GM21360 (cell line): ENCODE data around the gene USP14.
"Not testable (repeated sequence)": the region's sequence is repeated elsewhere in the genome, so short reads cannot be mapped to it uniquely, and the experiment has no call there.

Experiments used
- ATAC-seq: cut with Tn5 transposase; IDR thresholded peaks from one replicate; pipeline ENCODE4 v1.9.1; 2021; ENCODE audit warnings: mild to moderate bottlenecking, moderate library complexity; ENCODE audit not compliant: unreplicated experiment

USP14 gene

GRCh38 chr18:158128-159036 lies at the start of gene USP14:
TSS of gene USP14 (plus strand) at chr18:158557. CDS start at chr18:158699, 142 bp downstream.
- ATAC-seq = peak; percentile 87

GRCh38 chr18:108665-109063 lies 49.7 kb upstream of the USP14 start:
- ATAC-seq = peak; percentile 7

GRCh38 chr18:109130-109921 lies 49.0 kb upstream of the USP14 start:
- not testable (repeated sequence) for ATAC-seq

- not testable (repeated sequence) for ATAC-seq
These were observed 48.5 kb upstream of the USP14 start for GRCh38 chr18:109922-110261.

GRCh38 chr18:110351-111201 lies 47.8 kb upstream of the USP14 start:
- not testable (repeated sequence) for ATAC-seq

GRCh38 chr18:111306-112014 lies 46.9 kb upstream of the USP14 start:
- no peak for ATAC-seq

- not testable (repeated sequence) for ATAC-seq
These were observed 46.2 kb upstream of the USP14 start for GRCh38 chr18:112015-112733.

- ATAC-seq = not testable (repeated sequence)
These were observed 37.7 kb upstream of the USP14 start for GRCh38 chr18:120539-121260.

GRCh38 chr18:135045-135444 lies 23.3 kb upstream of the USP14 start:
- no peak for ATAC-seq

GRCh38 chr18:136433-136832 lies 21.9 kb upstream of the USP14 start:
- no peak for ATAC-seq

- ATAC-seq = no peak
These were observed 21.0 kb upstream of the USP14 start for GRCh38 chr18:137327-137726.

- ATAC-seq = no peak
These were observed 17.6 kb upstream of the USP14 start for GRCh38 chr18:140670-141266.

- ATAC-seq = not testable (repeated sequence)
These were observed 15.6 kb upstream of the USP14 start for GRCh38 chr18:142624-143296.

- no peak for ATAC-seq
These were observed 9.5 kb upstream of the USP14 start for GRCh38 chr18:148841-149240.

- no peak for ATAC-seq
These were observed 4.2 kb upstream of the USP14 start for GRCh38 chr18:154151-154550.

GRCh38 chr18:155688-156087 lies 2.7 kb upstream of the USP14 start:
- no peak for ATAC-seq

- ATAC-seq = no peak
These were observed 1.7 kb upstream of the USP14 start for GRCh38 chr18:156514-157230.
